IMR-90 (cell line): ENCODE data around the gene ARSB. TPM values are rescaled to one million over a fixed set of nuclear protein-coding genes. Genes with fewer than 3 reads are reported as not detected.

ENCODE experiments used
- ATAC-seq: fragments of 200-7000 bp; cut with Tn5 transposase; 2 replicates; pipeline ENCODE4 v1.9.1; 2020; ENCODE audit warnings: low read depth, mild to moderate bottlenecking, moderate library complexity
- BruUV-seq: library from RNA; stranded (reverse); fragments of 400-500 nt; replicated peaks from 2 replicates; lab custom pipeline; 2021; lab: Mats Ljungman, UMichigan
- CTCF ChIA-PET: fragments of 300-600 bp; formaldehyde crosslinking; extraction: SDS; loops from one replicate; lab custom pipeline; 2021; ENCODE audit warnings: antibody characterized with exemption; lab: Yijun Ruan, JAX
- POLR2A ChIA-PET: fragments of 300-600 bp; sonication (Branson Sonifier 250); formaldehyde crosslinking; loops from one replicate; lab custom pipeline; 2022; ENCODE audit warnings: antibody characterized with exemption; ENCODE audit not compliant: unreplicated experiment; lab: Charles Lee
- DNase-seq: peaks from one replicate; pipeline ENCODE4 v3.0.0; 2013
- H2AFZ ChIP-seq: replicated peaks from 2 replicates; pipeline ENCODE3; 2013; ENCODE audit warnings: low read length, mild to moderate bottlenecking; ENCODE audit not compliant: poor library complexity
- H2AK5ac ChIP-seq: 2 replicates; pipeline ENCODE4 v1.6.1; 2013; ENCODE audit warnings: low read depth, low read length, inconsistent platforms
- H2AK9ac ChIP-seq: replicated peaks from 2 replicates; pipeline ENCODE3; 2013; ENCODE audit warnings: mild to moderate bottlenecking, low read depth, low read length, moderate library complexity; ENCODE audit not compliant: poor library complexity
- H2BK120ac ChIP-seq: 2 replicates; pipeline ENCODE4 v1.6.1; 2013; ENCODE audit warnings: low read depth, low read length, inconsistent platforms
- H2BK15ac ChIP-seq: 3 replicates; pipeline ENCODE4 v1.6.1; 2013; ENCODE audit warnings: low read depth, low read length, inconsistent platforms
- H2BK20ac ChIP-seq: 2 replicates; pipeline ENCODE4 v1.6.1; 2013; ENCODE audit warnings: low read depth, mild to moderate bottlenecking, inconsistent platforms, low read length, moderate library complexity
- H2BK5ac ChIP-seq: 2 replicates; pipeline ENCODE4 v1.6.1; 2013; ENCODE audit warnings: mild to moderate bottlenecking, low read depth, low read length, inconsistent platforms; ENCODE audit not compliant: poor library complexity, severe bottlenecking
- H3K14ac ChIP-seq: replicated peaks from 2 replicates; pipeline ENCODE4 v1.6.1; 2013; ENCODE audit warnings: low read depth, low read length, inconsistent platforms
- H3K18ac ChIP-seq: 2 replicates; pipeline ENCODE4 v1.6.1; 2013; ENCODE audit warnings: low read depth, low read length, control low read depth
- H3K23ac ChIP-seq: 2 replicates; pipeline ENCODE4 v1.6.1; 2013; ENCODE audit warnings: low read depth, low read length, inconsistent platforms
- H3K27ac ChIP-seq: 2 replicates; pipeline ENCODE4 v1.5.1; 2013; ENCODE audit warnings: mild to moderate bottlenecking, control low read depth, low read length; ENCODE audit not compliant: insufficient read depth
- H3K27me3 ChIP-seq: 2 replicates; pipeline ENCODE4 v1.6.1; 2013; ENCODE audit warnings: low read length; ENCODE audit not compliant: control insufficient read depth, insufficient read depth
- H3K36me3 ChIP-seq: 2 replicates; pipeline ENCODE4 v1.6.1; 2013; ENCODE audit warnings: low read length, mixed read lengths; ENCODE audit not compliant: control insufficient read depth, insufficient read depth
- H3K4ac ChIP-seq: 2 replicates; pipeline ENCODE4 v1.6.1; 2013; ENCODE audit warnings: low read depth, low read length, inconsistent platforms
- H3K4me1 ChIP-seq: 2 replicates; pipeline ENCODE4 v1.6.1; 2013; ENCODE audit warnings: low read length, mixed read lengths; ENCODE audit not compliant: control insufficient read depth, insufficient read depth
- H3K4me2 ChIP-seq: 2 replicates; pipeline ENCODE4 v1.6.1; 2013; ENCODE audit warnings: low read depth, mild to moderate bottlenecking, control low read depth, low read length, moderate library complexity
- H3K4me3 ChIP-seq: 2 replicates; pipeline ENCODE4 v1.5.1; 2013; ENCODE audit warnings: low read depth, mild to moderate bottlenecking, control low read depth, low read length, moderate library complexity; ENCODE audit not compliant: insufficient read depth
- H3K56ac ChIP-seq: 2 replicates; pipeline ENCODE4 v1.6.1; 2013; ENCODE audit warnings: low read length, inconsistent platforms; ENCODE audit not compliant: insufficient read depth; ENCODE audit errors: extremely low read depth
- H3K79me1 ChIP-seq, 2 experiments: 2 replicates each; pipeline ENCODE4 v1.6.1; 2013; ENCODE audit warnings: low read length in 2 of 2, inconsistent platforms in 1 of 2, low read depth in 1 of 2
- H3K9ac ChIP-seq: 2 replicates; pipeline ENCODE4 v1.6.1; 2013; ENCODE audit warnings: low read depth, low read length, control low read depth
- H3K9me1 ChIP-seq: 2 replicates; pipeline ENCODE4 v1.6.1; 2013; ENCODE audit warnings: low read length, inconsistent platforms; ENCODE audit not compliant: insufficient read depth
- H3K9me3 ChIP-seq: 2 replicates; pipeline ENCODE4 v1.6.1; 2013; ENCODE audit warnings: low read length; ENCODE audit not compliant: control insufficient read depth, insufficient read depth
- H4K20me1 ChIP-seq: 2 replicates; pipeline ENCODE4 v1.6.1; 2013; ENCODE audit warnings: low read length, inconsistent platforms; ENCODE audit not compliant: insufficient read depth
- H4K5ac ChIP-seq: 2 replicates; pipeline ENCODE4 v1.6.1; 2013; ENCODE audit warnings: mild to moderate bottlenecking, low read depth, low read length, control low read depth
- H4K8ac ChIP-seq, 2 experiments: 2 replicates each; pipeline ENCODE4 v1.6.1; 2013; ENCODE audit warnings: low read depth in 2 of 2, low read length in 2 of 2, control low read depth in 1 of 2, inconsistent platforms in 1 of 2
- H4K91ac ChIP-seq: 2 replicates; pipeline ENCODE4 v1.6.1; 2013; ENCODE audit warnings: low read depth, low read length, inconsistent platforms; ENCODE audit not compliant: insufficient read depth
- CHD1 ChIP-seq: IDR thresholded peaks from 2 replicates; pipeline ENCODE4 v1.6.1; 2012; ENCODE audit warnings: low read depth, low read length, improper control_type of control experiment
- FOS ChIP-seq: fragments of 150-350 bp; IDR thresholded peaks from 2 replicates; pipeline ENCODE4 v1.6.1; 2016; ENCODE audit warnings: low read depth, low read length
- MXI1 ChIP-seq: IDR thresholded peaks from 2 replicates; pipeline ENCODE4 v1.6.1; 2012; ENCODE audit warnings: low read depth, mild to moderate bottlenecking, low read length, moderate library complexity, borderline replicate concordance
- NFE2L2 ChIP-seq: fragments of 150-350 bp; IDR thresholded peaks from 2 replicates; pipeline ENCODE4 v1.6.1; 2016; ENCODE audit warnings: low read depth, mild to moderate bottlenecking, low read length
- RFX5 ChIP-seq: IDR thresholded peaks from 2 replicates; pipeline ENCODE4 v1.8.0; 2012; ENCODE audit warnings: low read depth, mild to moderate bottlenecking, low read length, moderate library complexity
- USF2 ChIP-seq: fragments of 150-350 bp; IDR thresholded peaks from 2 replicates; pipeline ENCODE4 v1.6.1; 2017; ENCODE audit warnings: mild to moderate bottlenecking, antibody characterized with exemption, low read length, low read depth
- WGBS, 2 experiments: methylation state at CpG; one replicate each; pipeline versions ENCODE4 v1.1.5 to v1.1.7; 2013; ENCODE audit warnings: missing lambda C conversion rate in 2 of 2; ENCODE audit not compliant: insufficient read length in 1 of 2; ENCODE audit errors: extremely low coverage in 2 of 2; 5-methylcytosine and 5-hydroxymethylcytosine counted together
- dilution Hi-C: fragments of 300-500 bp; cut with HindIII; formaldehyde crosslinking; loops from one replicate; pipeline ENCODE4 v1.14.3; 2018; ENCODE audit warnings: low sequenced_read_pairs; ENCODE audit not compliant: unreplicated experiment
- in situ Hi-C: fragments of 300-500 bp; cut with MboI; formaldehyde crosslinking; loops from 3 replicates; pipeline ENCODE4 v1.14.3; 2019; ENCODE audit warnings: low sequenced_read_pairs, inconsistent platforms, mixed read lengths
- intact Hi-C: fragments of 100-400 bp; cut with micrococcal nuclease; formaldehyde crosslinking; loops from 2 replicates; pipeline ENCODE4 v1.10.0; 2022
- polyA plus RNA-seq, 3 experiments: library from polyadenylated mRNA; depleted of rRNA; stranded (reverse); fragments of >200 nt; gene quantifications; 2 replicates each; pipeline ENCODE4 v1.2.3, GENCODE V29; 2012; ENCODE audit warnings: low replicate concordance in 1 of 3
- total RNA-seq: library from RNA; depleted of rRNA; stranded (reverse); fragments of >200 nt; gene quantifications from 2 replicates; pipeline ENCODE4 v1.2.3, GENCODE V29; 2012

Gene ARSB
- total and polyA plus RNA-seq, 2 of the 4 experiments (the other 2 are of a cell fraction) = 16.0 to 16.3 TPM

GRCh38 chr5:78747705-78748359 is 237.3 kb downstream of the ARSB start (continued):
- TF ChIP-seq FOS (peak; percentile 67), NFE2L2 (no peak)

- H3K14ac ChIP-seq = peak overlapping the region; percentile 61
- H3K79me1 ChIP-seq = no peaks in the 10 kb centered on the region
- peak overlapping the region; percentile 54 for H4K91ac ChIP-seq
- peak overlapping the region; percentile 34; the same call in 1 of the 2 replicates for H3K4me2 ChIP-seq
- no peaks in the 10 kb centered on the region for H3K9me3 ChIP-seq
- dilution Hi-C loops = no loop called here
- DNase-seq (no peak), ATAC-seq (no peak)
- H4K20me1 ChIP-seq = no peaks in the 10 kb centered on the region
- intact Hi-C loops = loop anchor here (1.0 kb wide), 2 partner anchors 99 to 153 kb away; partner anchors contain the start of gene LHFPL2
- TF ChIP-seq NFE2L2 = no peak
- TF ChIP-seq USF2 = no peak
- TF ChIP-seq MXI1 = no peak
- no peak for TF ChIP-seq RFX5
- no peak for TF ChIP-seq CHD1
- peak overlapping the region; percentile 82; the same call in 1 of the 2 replicates for H3K23ac ChIP-seq
- no TSS peak for BruUV-seq
- H3K27ac ChIP-seq = peak overlapping the region; percentile 85; the same call in 1 of the 2 replicates
- H2BK120ac ChIP-seq = peak overlapping the region; percentile 87
- peak overlapping the region; percentile 73; the same call in 2 of the 3 replicates for H2BK15ac ChIP-seq
- peak overlapping the region; percentile 69 for H2AK5ac ChIP-seq
- in situ Hi-C loops = no loop called here
- H3K4me3 ChIP-seq = no peak overlapping the region
- H4K5ac ChIP-seq = peak overlapping the region; percentile 87
- POLR2A ChIA-PET = no interaction called here
- H3K36me3 ChIP-seq = no peaks in the 10 kb centered on the region
- no peak overlapping the region; the same call in 1 of the 2 replicates for H3K9ac ChIP-seq
- peaks cover 11% of the 10 kb centered on the region; the same call in 1 of the 2 replicates for H3K9me1 ChIP-seq
- no peak overlapping the region for H2AK9ac ChIP-seq
- H2BK5ac ChIP-seq = peak overlapping the region; percentile 84
- peak overlapping the region; percentile 64 for H3K4ac ChIP-seq
- peaks cover 6% of the 10 kb centered on the region; the same call in 1 of the 2 replicates for H3K27me3 ChIP-seq
- no peak overlapping the region for H3K56ac ChIP-seq
- no peak overlapping the region for H2AFZ ChIP-seq
- CTCF ChIA-PET = interaction anchor here (1.7 kb wide), 1 partner anchor 9 kb away, joined by 5 read pairs; no protein-coding TSS in a partner anchor
- H2BK20ac ChIP-seq = peak overlapping the region; percentile 75; the same call in 1 of the 2 replicates
- H3K18ac ChIP-seq = peak overlapping the region; percentile 86
- peaks cover 14% of the 10 kb centered on the region for H3K4me1 ChIP-seq
- 100% methylated on average over 1 of the region's 10 CpGs; no CpG with 5 or more reads in 1 of the 2 experiments for WGBS, 2 experiments
- peak overlapping the region; percentile 61 to 78; a peak in 2 of 4 replicates for H4K8ac ChIP-seq
Observed at GRCh38 chr5:78747055-78747454, 238.1 kb downstream of the ARSB start.
